Lower leg skin (tissue), 4 donors: ENCODE data around the gene OR6B3. TPM values are rescaled to one million over a fixed set of nuclear protein-coding genes. Genes with fewer than 3 reads are reported as not detected.

ENCODE experiments used
- DNase-seq, 2 donors: peaks; one replicate each; pipeline ENCODE4 v3.0.0-alpha.2; 2019; ENCODE audit warnings: low spot score in 2 of 2
- H3K4me3 ChIP-seq: fragments of 200-600 bp; sonication (generic); 2 replicates; pipeline ENCODE4 v1.5.1; 2017; ENCODE audit warnings: mild to moderate bottlenecking, low read depth; ENCODE audit not compliant: poor library complexity, severe bottlenecking
- CTCF ChIP-seq, 3 donors: fragments of 450-650 bp; IDR thresholded peaks; one replicate each; pipeline ENCODE4 v1.5.1; 2016; ENCODE audit warnings: antibody characterized with exemption in 3 of 3, mild to moderate bottlenecking in 3 of 3, moderate library complexity in 2 of 3
- POLR2A ChIP-seq, 2 donors: fragments of 450-650 bp; IDR thresholded peaks; one replicate each; pipeline ENCODE4 v1.6.1; 2016 to 2017; ENCODE audit warnings: antibody characterized with exemption in 2 of 2, mild to moderate bottlenecking in 1 of 2, moderate library complexity in 1 of 2
- WGBS, 2 donors: methylation state at CpG; one replicate each; pipeline ENCODE4 v1.1.5; 2018; 5-methylcytosine and 5-hydroxymethylcytosine counted together
- intact Hi-C: fragments of 100-400 bp; cut with DNase I; formaldehyde crosslinking; loops from one replicate; pipeline ENCODE4 v1.15.0; 2023; ENCODE audit warnings: low total_unique reads
- total RNA-seq, 4 donors: library from RNA; depleted of rRNA; stranded (reverse); fragments of >200 nt; gene quantifications; one replicate each; pipeline ENCODE4 v1.1.0, GENCODE V29; 2016

OR6B3 gene
- total RNA-seq, 4 donors from 2014 or later = 0.44 TPM; not detected in 3

DNA sequence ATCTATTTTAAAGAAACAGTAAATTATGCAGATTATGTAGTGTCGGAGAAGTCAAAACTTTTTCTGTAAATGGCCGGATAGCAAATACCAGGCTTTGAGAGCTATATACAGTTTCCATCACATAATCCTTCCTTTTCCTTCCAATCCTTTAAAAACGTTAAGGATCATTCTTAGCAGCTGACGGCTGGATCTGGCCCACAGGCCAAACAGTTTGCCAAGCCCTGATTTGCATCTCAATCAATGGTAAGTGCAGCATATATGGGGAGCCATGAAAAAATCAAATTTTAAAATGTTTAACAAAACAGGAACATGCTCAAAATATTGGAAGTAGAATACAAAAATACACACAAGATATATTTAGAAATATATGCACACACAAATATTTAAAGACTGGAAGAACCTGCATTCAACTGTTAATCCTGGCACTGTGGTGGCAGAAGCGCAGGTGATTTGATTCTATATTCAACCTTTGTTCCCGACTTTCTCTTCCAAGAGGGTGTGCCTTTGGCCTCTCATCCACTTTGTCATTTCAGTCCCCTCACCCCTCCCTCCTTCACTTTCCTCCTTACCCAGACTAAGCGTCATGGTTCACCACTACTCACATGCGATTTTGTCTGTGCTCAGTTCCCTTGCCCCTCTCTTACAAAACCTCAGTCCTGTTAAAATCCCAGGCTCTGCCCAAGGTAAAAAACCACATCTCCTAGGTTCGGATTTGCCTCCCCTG lies 55.5 kb downstream of the OR6B3 start:
- intact Hi-C loops = loop anchor here (10.0 kb wide), 1 partner anchor 963 kb away; no protein-coding TSS in a partner anchor
- no peak overlapping the region for H3K4me3 ChIP-seq
- TF ChIP-seq POLR2A (IDR thresholded peaks at IDR 0.05) (no peak), CTCF (IDR thresholded peaks at IDR 0.05) (no peak)
- WGBS, 2 donors = 60 to 62% methylated on average over 9 of the region's 9 CpGs
- no peak for DNase-seq

Other genes starting within 250 kb of the OR6B3 start
- gene NDUFA10, start 28.2 kb downstream of the OR6B3 start, total RNA-seq = 100 to 1,000 TPM; 164 to 187 (median 182) TPM
- not detected for gene OR6B2, start 23.1 kb downstream of the OR6B3 start, total RNA-seq
- 100 to 1,000 TPM; 120 to 172 (median 142) TPM for gene COPS9, start 82.8 kb upstream of the OR6B3 start, total RNA-seq
- not detected for gene OTOS, start 87.1 kb upstream of the OR6B3 start, total RNA-seq